ENCODE data around the gene EFNB1. TPM values are rescaled to one million over a fixed set of nuclear protein-coding genes. Genes with fewer than 3 reads are reported as not detected.

Gene EFNB1
- total RNA-seq, 1 donor from 2014 or later, result 17.2 TPM

- no peak for TF ChIP-seq CTCF (IDR thresholded peaks at IDR 0.05)
- H3K27ac Mint-ChIP-seq (ENCODE audit: unreplicated experiment), result no peak overlapping the region
- DNase-seq (ENCODE audit: extremely low spot score, unreplicated experiment), result no peak
Observed at GRCh38 chrX:68852046-68852445, 23.2 kb downstream of the EFNB1 start.

GRCh38 chrX:68853665-68854251 is 24.9 kb downstream of the EFNB1 start:
- DNase-seq (ENCODE audit: extremely low spot score, unreplicated experiment), result no peak
- no peak overlapping the region for H3K4me3 Mint-ChIP-seq (ENCODE audit: unreplicated experiment)
- no peaks in the 10 kb centered on the region for H3K4me1 Mint-ChIP-seq (ENCODE audit: unreplicated experiment)
- no peaks in the 10 kb centered on the region for H3K27me3 Mint-ChIP-seq (ENCODE audit: unreplicated experiment)
- H3K9me3 Mint-ChIP-seq (ENCODE audit: unreplicated experiment), result peaks cover 5% of the 10 kb centered on the region
- TF ChIP-seq CTCF (IDR thresholded peaks at IDR 0.05), result no peak
- H3K36me3 Mint-ChIP-seq (ENCODE audit: unreplicated experiment), result no peaks in the 10 kb centered on the region
- no peak overlapping the region for H3K27ac Mint-ChIP-seq (ENCODE audit: unreplicated experiment)

More at GRCh38 chrX:68852046-68852445, 23.2 kb downstream of the EFNB1 start:
- Mint-ChIP-seq H3K4me3 (ENCODE audit: unreplicated experiment) (no peak overlapping the region), H3K9me3 (ENCODE audit: unreplicated experiment) (peaks cover 3% of the 10 kb centered on the region), H3K27me3 (ENCODE audit: unreplicated experiment) (no peaks in the 10 kb centered on the region), H3K36me3 (ENCODE audit: unreplicated experiment) (no peaks in the 10 kb centered on the region), H3K4me1 (ENCODE audit: unreplicated experiment) (no peaks in the 10 kb centered on the region)

GRCh38 chrX:68865300-68865699 is 36.5 kb downstream of the EFNB1 start:
- TF ChIP-seq CTCF (IDR thresholded peaks at IDR 0.05), result no peak
- H3K4me1 Mint-ChIP-seq (ENCODE audit: unreplicated experiment), result peaks cover 6% of the 10 kb centered on the region
- H3K36me3 Mint-ChIP-seq (ENCODE audit: unreplicated experiment), result no peaks in the 10 kb centered on the region
- no peak for DNase-seq (ENCODE audit: extremely low spot score, unreplicated experiment)
- H3K4me3 Mint-ChIP-seq (ENCODE audit: unreplicated experiment), result no peak overlapping the region
- H3K9me3 Mint-ChIP-seq (ENCODE audit: unreplicated experiment), result no peaks in the 10 kb centered on the region
- peaks cover 4% of the 10 kb centered on the region for H3K27me3 Mint-ChIP-seq (ENCODE audit: unreplicated experiment)
- no peak overlapping the region for H3K27ac Mint-ChIP-seq (ENCODE audit: unreplicated experiment)

GRCh38 chrX:68865926-68866325 is 37.1 kb downstream of the EFNB1 start:
- H3K27me3 Mint-ChIP-seq (ENCODE audit: unreplicated experiment), result peaks cover 4% of the 10 kb centered on the region
- peaks cover 6% of the 10 kb centered on the region for H3K4me1 Mint-ChIP-seq (ENCODE audit: unreplicated experiment)
- H3K27ac Mint-ChIP-seq (ENCODE audit: unreplicated experiment), result no peak overlapping the region
- H3K9me3 Mint-ChIP-seq (ENCODE audit: unreplicated experiment), result no peaks in the 10 kb centered on the region
- TF ChIP-seq CTCF (IDR thresholded peaks at IDR 0.05), result no peak
- no peak overlapping the region for H3K4me3 Mint-ChIP-seq (ENCODE audit: unreplicated experiment)
- DNase-seq (ENCODE audit: extremely low spot score, unreplicated experiment), result no peak
- no peaks in the 10 kb centered on the region for H3K36me3 Mint-ChIP-seq (ENCODE audit: unreplicated experiment)

GRCh38 chrX:68867458-68868112 is 38.8 kb downstream of the EFNB1 start:
- Mint-ChIP-seq H3K27me3 (ENCODE audit: unreplicated experiment) (no peaks in the 10 kb centered on the region), H3K27ac (ENCODE audit: unreplicated experiment) (no peak overlapping the region), H3K4me3 (ENCODE audit: unreplicated experiment) (no peak overlapping the region), H3K9me3 (ENCODE audit: unreplicated experiment) (no peaks in the 10 kb centered on the region), H3K4me1 (ENCODE audit: unreplicated experiment) (peaks cover 6% of the 10 kb centered on the region), H3K36me3 (ENCODE audit: unreplicated experiment) (no peaks in the 10 kb centered on the region)
- no peak for DNase-seq (ENCODE audit: extremely low spot score, unreplicated experiment)
- no peak for TF ChIP-seq CTCF (IDR thresholded peaks at IDR 0.05)

All from osteocyte (in vitro differentiated cells).